Lower leg skin (tissue), 4 donors: ENCODE measurements around the gene RUNDC3A. TPM values are rescaled to one million over a fixed set of nuclear protein-coding genes. Genes with fewer than 3 reads are reported as not detected.
A peak's percentile ranks its signal among the peaks of the same experiment; 100 is the strongest.

ENCODE experiments used
- DNase-seq, 2 donors: peaks; one replicate each; pipeline ENCODE4 v3.0.0-alpha.2; 2019; ENCODE audit warnings: low spot score in 2 of 2
- H3K4me3 ChIP-seq: fragments of 200-600 bp; sonication (generic); 2 replicates; pipeline ENCODE4 v1.5.1; 2017; ENCODE audit warnings: mild to moderate bottlenecking, low read depth; ENCODE audit not compliant: poor library complexity, severe bottlenecking
- POLR2A ChIP-seq, 2 donors: fragments of 450-650 bp; IDR thresholded peaks; one replicate each; pipeline ENCODE4 v1.6.1; 2016 to 2017; ENCODE audit warnings: antibody characterized with exemption in 2 of 2, mild to moderate bottlenecking in 1 of 2, moderate library complexity in 1 of 2
- WGBS, 2 donors: methylation state at CpG; one replicate each; pipeline ENCODE4 v1.1.5; 2018; 5-methylcytosine and 5-hydroxymethylcytosine counted together
- intact Hi-C: fragments of 100-400 bp; cut with DNase I; formaldehyde crosslinking; loops from one replicate; pipeline ENCODE4 v1.15.0; 2023; ENCODE audit warnings: low total_unique reads
- total RNA-seq, 4 donors: library from RNA; depleted of rRNA; stranded (reverse); fragments of >200 nt; gene quantifications; one replicate each; pipeline ENCODE4 v1.1.0, GENCODE V29; 2016
- TF ChIP-seq, protein P1 (sequence below), 3 donors: fragments of 450-650 bp; IDR thresholded peaks; one replicate each; pipeline ENCODE4 v1.5.1; 2016; ENCODE audit warnings: antibody characterized with exemption in 3 of 3, mild to moderate bottlenecking in 3 of 3, moderate library complexity in 2 of 3

RUNDC3A gene
- total RNA-seq, 4 donors from 2014 or later: 12.6 to 29.5 (median 17.1) TPM

DNA sequence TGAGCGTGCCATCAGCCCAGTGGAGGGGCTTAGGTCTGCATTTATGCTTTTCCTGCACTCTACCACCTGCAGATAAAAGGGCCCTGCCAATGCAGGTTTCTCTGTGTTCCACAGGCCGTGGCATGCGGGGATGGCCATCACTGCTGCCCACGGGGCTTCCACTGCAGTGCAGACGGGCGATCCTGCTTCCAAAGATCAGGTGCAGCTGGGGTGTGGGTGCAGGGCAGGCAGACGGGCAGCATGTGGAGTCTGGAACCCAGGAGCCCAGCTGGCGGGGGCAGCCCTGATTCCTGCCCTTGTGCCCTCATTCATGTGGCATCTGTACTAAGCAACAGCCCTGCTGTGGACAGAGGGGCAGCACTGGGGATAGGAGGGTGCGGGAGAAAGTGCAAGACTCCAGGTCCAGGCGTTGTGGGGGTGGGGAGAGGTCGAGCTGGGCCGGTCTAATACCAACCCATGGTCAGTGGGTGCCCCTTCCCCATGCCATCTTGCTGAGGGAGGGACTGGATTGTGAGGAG lies 41.2 kb downstream of the RUNDC3A start:
- H3K4me3 ChIP-seq: no peak overlapping the region
- no peak for TF ChIP-seq POLR2A (IDR thresholded peaks at IDR 0.05)
- TF ChIP-seq, protein P1, sequence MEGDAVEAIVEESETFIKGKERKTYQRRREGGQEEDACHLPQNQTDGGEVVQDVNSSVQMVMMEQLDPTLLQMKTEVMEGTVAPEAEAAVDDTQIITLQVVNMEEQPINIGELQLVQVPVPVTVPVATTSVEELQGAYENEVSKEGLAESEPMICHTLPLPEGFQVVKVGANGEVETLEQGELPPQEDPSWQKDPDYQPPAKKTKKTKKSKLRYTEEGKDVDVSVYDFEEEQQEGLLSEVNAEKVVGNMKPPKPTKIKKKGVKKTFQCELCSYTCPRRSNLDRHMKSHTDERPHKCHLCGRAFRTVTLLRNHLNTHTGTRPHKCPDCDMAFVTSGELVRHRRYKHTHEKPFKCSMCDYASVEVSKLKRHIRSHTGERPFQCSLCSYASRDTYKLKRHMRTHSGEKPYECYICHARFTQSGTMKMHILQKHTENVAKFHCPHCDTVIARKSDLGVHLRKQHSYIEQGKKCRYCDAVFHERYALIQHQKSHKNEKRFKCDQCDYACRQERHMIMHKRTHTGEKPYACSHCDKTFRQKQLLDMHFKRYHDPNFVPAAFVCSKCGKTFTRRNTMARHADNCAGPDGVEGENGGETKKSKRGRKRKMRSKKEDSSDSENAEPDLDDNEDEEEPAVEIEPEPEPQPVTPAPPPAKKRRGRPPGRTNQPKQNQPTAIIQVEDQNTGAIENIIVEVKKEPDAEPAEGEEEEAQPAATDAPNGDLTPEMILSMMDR (IDR thresholded peaks at IDR 0.05): no peak
- WGBS, 2 donors: 88% methylated on average over 12 of the region's 12 CpGs
- DNase-seq: no peak
- intact Hi-C loops: no loop called here

GRCh38 chr17:44350733-44351226 lies 42.4 kb downstream of the RUNDC3A start:
- intact Hi-C loops: no loop called here
- no peak overlapping the region for H3K4me3 ChIP-seq
- peak in 1 of 2 donors; percentile 93 for DNase-seq
- TF ChIP-seq POLR2A (IDR thresholded peaks at IDR 0.05): no peak
- 21 to 68% methylated on average over 2 to 6 of the region's 6 CpGs for WGBS, 2 donors

DNA sequence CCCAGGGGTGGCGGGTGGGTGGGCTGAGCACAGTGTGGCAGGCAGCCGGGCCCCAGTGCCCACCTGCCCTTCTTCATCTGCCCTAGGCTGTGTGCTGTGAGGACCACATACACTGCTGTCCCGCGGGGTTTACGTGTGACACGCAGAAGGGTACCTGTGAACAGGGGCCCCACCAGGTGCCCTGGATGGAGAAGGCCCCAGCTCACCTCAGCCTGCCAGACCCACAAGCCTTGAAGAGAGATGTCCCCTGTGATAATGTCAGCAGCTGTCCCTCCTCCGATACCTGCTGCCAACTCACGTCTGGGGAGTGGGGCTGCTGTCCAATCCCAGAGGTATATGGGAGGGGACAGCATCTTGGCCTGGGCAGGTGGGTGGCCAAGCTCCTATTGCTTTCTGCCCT lies 43.1 kb downstream of the RUNDC3A start:
- no peak overlapping the region for H3K4me3 ChIP-seq
- intact Hi-C loops: no loop called here
- WGBS, 2 donors: 88 to 92% methylated on average over 6 to 7 of the region's 8 CpGs
- no peak for TF ChIP-seq POLR2A (IDR thresholded peaks at IDR 0.05)
- TF ChIP-seq, protein P1 (IDR thresholded peaks at IDR 0.05): no peak
- DNase-seq: no peak

DNA sequence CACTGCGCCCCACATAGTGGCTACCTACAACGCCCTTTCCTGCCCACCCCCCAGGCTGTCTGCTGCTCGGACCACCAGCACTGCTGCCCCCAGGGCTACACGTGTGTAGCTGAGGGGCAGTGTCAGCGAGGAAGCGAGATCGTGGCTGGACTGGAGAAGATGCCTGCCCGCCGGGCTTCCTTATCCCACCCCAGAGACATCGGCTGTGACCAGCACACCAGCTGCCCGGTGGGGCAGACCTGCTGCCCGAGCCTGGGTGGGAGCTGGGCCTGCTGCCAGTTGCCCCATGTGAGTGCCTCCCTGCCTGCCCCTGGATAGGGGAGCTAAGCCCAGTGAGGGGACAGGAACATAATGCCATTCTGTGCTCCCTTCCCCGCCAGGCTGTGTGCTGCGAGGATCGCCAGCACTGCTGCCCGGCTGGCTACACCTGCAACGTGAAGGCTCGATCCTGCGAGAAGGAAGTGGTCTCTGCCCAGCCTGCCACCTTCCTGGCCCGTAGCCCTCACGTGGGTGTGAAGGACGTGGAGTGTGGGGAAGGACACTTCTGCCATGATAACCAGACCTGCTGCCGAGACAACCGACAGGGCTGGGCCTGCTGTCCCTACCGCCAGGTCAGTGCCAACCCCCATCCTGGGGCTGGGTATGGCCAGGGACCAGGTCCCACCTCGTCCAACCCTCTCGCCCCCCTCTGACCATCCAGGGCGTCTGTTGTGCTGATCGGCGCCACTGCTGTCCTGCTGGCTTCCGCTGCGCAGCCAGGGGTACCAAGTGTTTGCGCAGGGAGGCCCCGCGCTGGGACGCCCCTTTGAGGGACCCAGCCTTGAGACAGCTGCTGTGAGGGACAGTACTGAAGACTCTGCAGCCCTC lies 43.8 kb downstream of the RUNDC3A start:
- no peak for TF ChIP-seq POLR2A (IDR thresholded peaks at IDR 0.05)
- TF ChIP-seq, protein P1 (IDR thresholded peaks at IDR 0.05): no peak
- no peak overlapping the region for H3K4me3 ChIP-seq
- DNase-seq: no peak
- intact Hi-C loops: no loop called here
- 81 to 88% methylated on average over 28 to 31 of the region's 36 CpGs for whole genome bisulfite sequencing, 2 donors

DNA sequence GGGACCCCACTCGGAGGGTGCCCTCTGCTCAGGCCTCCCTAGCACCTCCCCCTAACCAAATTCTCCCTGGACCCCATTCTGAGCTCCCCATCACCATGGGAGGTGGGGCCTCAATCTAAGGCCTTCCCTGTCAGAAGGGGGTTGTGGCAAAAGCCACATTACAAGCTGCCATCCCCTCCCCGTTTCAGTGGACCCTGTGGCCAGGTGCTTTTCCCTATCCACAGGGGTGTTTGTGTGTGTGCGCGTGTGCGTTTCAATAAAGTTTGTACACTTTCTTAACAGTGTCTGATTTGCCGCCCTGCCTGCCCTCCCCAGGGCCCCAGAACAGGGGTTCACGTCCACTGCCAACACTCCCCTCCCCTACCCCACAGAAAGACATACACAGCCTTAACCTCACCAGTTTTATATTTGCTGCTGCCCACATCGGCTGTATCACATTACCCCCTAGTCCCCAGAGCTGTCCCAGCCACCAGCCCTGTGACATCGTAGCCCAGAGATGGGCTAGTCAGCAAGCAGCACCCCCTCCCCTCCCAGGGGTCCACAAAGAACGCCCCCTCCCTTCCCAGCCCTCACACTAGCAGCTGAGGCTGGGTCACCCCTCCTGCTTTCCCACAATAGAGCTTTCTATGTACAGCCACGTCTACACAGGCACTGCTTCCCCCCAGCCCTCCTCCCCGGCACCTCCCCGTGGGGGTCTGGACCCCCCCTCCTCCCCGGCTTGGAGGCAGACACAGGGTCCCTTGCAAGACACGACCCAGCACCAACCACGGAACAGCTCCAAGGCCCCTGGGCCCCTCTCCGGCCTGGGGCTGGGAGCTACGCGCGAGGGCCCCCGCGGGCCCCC lies 44.6 kb downstream of the RUNDC3A start:
- TF ChIP-seq, protein P1 (IDR thresholded peaks at IDR 0.05): no peak
- TF ChIP-seq POLR2A (IDR thresholded peaks at IDR 0.05): no peak
- no peak for DNase-seq
- intact Hi-C loops: no loop called here
- no peak overlapping the region for H3K4me3 ChIP-seq
- 62 to 73% methylated on average over 13 to 17 of the region's 22 CpGs for WGBS, 2 donors
